Activated CD8-positive, alpha-beta memory T cell treated with anti-CD3 and anti-CD28 coated beads, Interleukin-2, amount 10 ng/mL, durations not matched to agents 7 days and 5 days (primary cell): ENCODE results near the gene TTC12. TPM values are rescaled to one million over a fixed set of nuclear protein-coding genes. Genes with fewer than 3 reads are reported as not detected.

ENCODE experiments used
- ATAC-seq: fragments of 150-1000 bp; cut with Tn5 transposase; one replicate; pipeline ENCODE4 v1.10.0; 2021; ENCODE audit warnings: moderate library complexity
- CTCF ChIA-PET: fragments of 350-600 bp; sonication (Branson Sonifier 250); formaldehyde crosslinking; loops from one replicate; lab custom pipeline; 2021; ENCODE audit warnings: antibody characterized with exemption; lab: Charles Lee
- DNase-seq: peaks from one replicate; pipeline ENCODE4 v3.0.0-alpha.2; 2020
- H3K27ac Mint-ChIP-seq: one replicate; pipeline ENCODE4 v1.8.0; 2021; ENCODE audit warnings: mild to moderate bottlenecking, mixed read lengths
- H3K27me3 Mint-ChIP-seq: one replicate; pipeline ENCODE4 v1.8.0; 2021; ENCODE audit warnings: mixed read lengths
- H3K36me3 Mint-ChIP-seq: one replicate; pipeline ENCODE4 v1.8.0; 2021; ENCODE audit warnings: mild to moderate bottlenecking, mixed read lengths
- H3K4me1 Mint-ChIP-seq: one replicate; pipeline ENCODE4 v1.8.0; 2021; ENCODE audit warnings: mixed read lengths
- H3K4me3 Mint-ChIP-seq: one replicate; pipeline ENCODE4 v1.8.0; 2021; ENCODE audit warnings: mild to moderate bottlenecking, moderate library complexity, mixed read lengths
- H3K9me3 Mint-ChIP-seq: one replicate; pipeline ENCODE4 v1.8.0; 2022; ENCODE audit warnings: low read depth, mixed read lengths
- total RNA-seq, 2 experiments: library from RNA; stranded (reverse); gene quantifications; one replicate each; pipeline ENCODE4 v1.2.3, GENCODE V29; 2021

TTC12 gene
- total RNA-seq, 2 experiments from 2014 or later, result 10.4 to 15.9 TPM

DNA sequence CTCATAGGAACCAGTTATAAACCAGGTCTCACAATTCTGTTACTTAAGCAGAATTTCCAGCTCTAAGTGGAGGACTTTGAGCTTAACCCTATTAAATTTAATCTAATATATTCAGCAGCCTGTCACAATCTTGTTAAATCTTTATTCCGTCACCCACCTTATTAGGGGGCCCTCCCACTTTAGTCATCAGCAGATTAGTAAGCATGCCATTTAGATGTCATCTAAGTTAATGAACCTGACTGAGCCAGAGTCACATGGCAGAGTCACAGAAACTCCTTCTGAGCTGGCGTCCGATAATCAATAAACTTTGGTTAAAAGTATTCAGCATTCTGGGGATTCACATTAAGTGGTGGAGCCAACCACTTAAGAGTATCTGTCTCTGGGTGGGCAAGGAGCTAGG lies 35.1 kb downstream of the TTC12 start:
- peaks cover 14% of the 10 kb centered on the region for H3K36me3 Mint-ChIP-seq
- H3K27ac Mint-ChIP-seq, result no peak overlapping the region
- CTCF ChIA-PET, result no interaction called here
- DNase-seq (no peak), ATAC-seq (no peak)
- H3K4me1 Mint-ChIP-seq, result no peaks in the 10 kb centered on the region
- no peak overlapping the region for H3K4me3 Mint-ChIP-seq
- no peaks in the 10 kb centered on the region for H3K9me3 Mint-ChIP-seq
- no peaks in the 10 kb centered on the region for H3K27me3 Mint-ChIP-seq

DNA sequence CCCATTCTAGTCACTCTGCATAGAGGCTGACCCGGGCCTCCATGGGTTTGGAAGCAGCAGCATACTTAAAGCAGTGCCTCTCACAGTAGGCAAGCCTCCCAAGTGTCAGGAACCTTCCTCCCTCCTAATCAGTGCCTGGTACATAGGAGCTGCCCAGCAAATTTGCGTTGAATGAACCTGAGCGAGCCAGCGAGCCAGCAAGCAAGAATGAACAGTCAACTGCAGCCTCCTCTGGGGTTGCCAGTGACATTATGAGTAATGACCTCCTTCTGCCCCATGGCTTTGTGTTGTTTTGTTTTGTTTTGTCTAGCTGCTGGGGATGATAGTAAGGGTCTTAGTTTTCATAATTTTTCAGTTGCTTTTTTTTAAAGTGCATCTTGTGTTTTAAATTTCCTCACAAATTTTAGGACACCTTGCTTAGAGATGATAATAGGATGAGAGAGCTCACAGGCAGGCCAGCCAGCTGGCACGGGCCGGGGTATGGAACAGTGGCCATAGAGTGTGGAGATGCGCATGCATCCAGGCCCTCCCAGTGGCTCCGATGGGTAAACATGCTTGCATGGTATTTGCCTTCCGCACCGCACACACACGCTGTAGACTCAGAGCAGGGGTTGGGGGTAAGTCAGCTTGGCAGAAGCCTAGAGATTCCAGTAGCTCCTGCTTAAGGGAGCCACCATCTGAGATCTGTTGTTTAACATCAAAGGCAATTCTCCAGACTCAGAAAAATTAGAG lies 36.1 kb downstream of the TTC12 start:
- ATAC-seq, result no peak
- no peak overlapping the region for H3K4me3 Mint-ChIP-seq
- CTCF ChIA-PET, result no interaction called here
- no peak for DNase-seq
- H3K27ac Mint-ChIP-seq, result no peak overlapping the region
- H3K27me3 Mint-ChIP-seq, result no peaks in the 10 kb centered on the region
- H3K9me3 Mint-ChIP-seq, result peaks cover 5% of the 10 kb centered on the region
- no peaks in the 10 kb centered on the region for H3K4me1 Mint-ChIP-seq
- peaks cover 22% of the 10 kb centered on the region for H3K36me3 Mint-ChIP-seq

DNA sequence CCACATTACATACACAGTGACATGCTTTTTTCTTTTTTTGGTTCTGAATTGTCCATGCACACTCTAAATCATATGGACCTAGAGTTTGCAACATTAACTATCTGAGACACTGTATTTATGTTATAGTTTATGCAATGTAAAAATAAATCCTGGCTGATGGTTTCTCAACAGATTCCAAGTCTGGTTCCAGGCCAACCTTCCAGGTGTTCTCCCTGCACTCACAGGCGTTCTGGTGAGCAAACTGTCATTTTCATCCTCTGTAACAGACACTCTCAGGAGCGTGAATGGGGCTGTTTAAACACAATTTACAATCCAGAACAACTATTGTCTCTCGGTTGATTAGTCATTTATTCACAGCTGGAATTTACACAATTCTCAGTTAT lies 36.7 kb downstream of the TTC12 start:
- CTCF ChIA-PET, result no interaction called here
- Mint-ChIP-seq H3K4me1 (no peaks in the 10 kb centered on the region), H3K27ac (no peak overlapping the region), H3K9me3 (peaks cover 10% of the 10 kb centered on the region), H3K4me3 (no peak overlapping the region), H3K27me3 (no peaks in the 10 kb centered on the region), H3K36me3 (peaks cover 27% of the 10 kb centered on the region)
- DNase-seq, result no peak
- no peak for ATAC-seq

DNA sequence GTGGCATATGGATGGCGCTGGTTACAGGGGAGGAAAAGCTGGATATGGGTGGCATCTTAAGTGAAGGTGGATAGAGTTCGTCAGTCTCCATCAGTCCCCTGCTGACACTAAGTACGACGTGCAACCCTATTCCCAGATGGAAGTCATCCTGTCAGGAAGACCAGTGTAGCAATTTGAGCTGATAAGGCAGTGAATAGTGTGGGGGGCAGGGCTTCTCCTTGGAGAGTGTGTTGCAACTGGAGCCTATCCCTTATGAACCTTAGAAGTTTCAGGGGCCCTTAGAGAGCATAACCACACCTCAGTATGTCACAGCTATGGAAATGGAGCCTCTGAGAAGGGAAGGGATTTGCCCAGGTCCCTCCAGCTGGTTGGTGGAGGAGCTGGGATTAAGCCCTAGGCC lies 37.1 kb downstream of the TTC12 start:
- ATAC-seq (no peak), DNase-seq (no peak)
- Mint-ChIP-seq H3K4me3 (no peak overlapping the region), H3K4me1 (no peaks in the 10 kb centered on the region), H3K36me3 (peaks cover 32% of the 10 kb centered on the region), H3K9me3 (peaks cover 14% of the 10 kb centered on the region), H3K27ac (no peak overlapping the region), H3K27me3 (no peaks in the 10 kb centered on the region)
- CTCF ChIA-PET, result no interaction called here

DNA sequence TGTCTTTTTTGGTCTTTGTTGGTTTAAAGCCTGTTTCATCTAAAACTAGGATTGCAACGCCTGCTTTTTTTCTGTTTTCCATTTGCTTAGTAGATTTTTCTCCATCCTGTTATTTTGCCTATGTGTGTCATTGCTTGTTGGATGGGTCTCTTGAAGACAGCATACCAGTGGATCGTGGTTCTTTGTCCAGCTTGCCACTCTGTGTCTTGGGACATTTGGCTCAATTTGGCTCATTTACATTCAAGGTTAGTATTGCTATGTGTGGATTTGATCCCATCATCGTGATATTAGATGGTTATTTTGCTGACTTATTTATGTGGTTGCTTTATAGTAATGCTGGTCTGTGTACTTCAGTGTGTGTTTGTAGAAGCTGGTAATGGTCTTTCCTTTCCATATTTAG lies 41.8 kb downstream of the TTC12 start:
- CTCF ChIA-PET, result no interaction called here
- ATAC-seq (no peak), DNase-seq (no peak)
- Mint-ChIP-seq H3K27ac (no peak overlapping the region), H3K4me1 (no peaks in the 10 kb centered on the region), H3K4me3 (no peak overlapping the region), H3K36me3 (peaks cover 55% of the 10 kb centered on the region), H3K9me3 (peaks cover 20% of the 10 kb centered on the region), H3K27me3 (no peaks in the 10 kb centered on the region)

DNA sequence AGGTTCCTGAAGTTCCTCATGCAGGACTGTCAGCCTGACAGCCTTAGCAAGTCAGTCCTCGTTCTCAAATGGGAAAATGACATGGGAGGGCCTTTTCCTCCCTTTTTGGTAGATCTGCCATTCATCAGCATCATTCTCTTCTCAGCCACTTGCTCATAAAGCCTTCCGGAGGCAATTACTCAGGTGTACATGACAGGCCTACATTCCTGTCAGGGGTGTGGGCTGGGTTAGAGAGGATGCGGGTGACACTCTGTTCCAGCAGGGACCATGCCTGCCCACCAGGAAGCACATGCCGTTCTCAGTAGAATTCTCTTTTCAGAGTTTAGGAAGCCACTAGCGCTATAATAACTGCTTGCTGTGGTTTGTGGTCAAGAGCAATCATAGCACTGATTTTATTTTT lies 49.0 kb downstream of the TTC12 start:
- Mint-ChIP-seq H3K4me3 (no peak overlapping the region), H3K9me3 (no peaks in the 10 kb centered on the region), H3K4me1 (peaks cover 20% of the 10 kb centered on the region), H3K27me3 (no peaks in the 10 kb centered on the region), H3K36me3 (peaks cover 9% of the 10 kb centered on the region), H3K27ac (no peak overlapping the region)
- CTCF ChIA-PET, result no interaction called here
- DNase-seq (no peak), ATAC-seq (no peak)

DNA sequence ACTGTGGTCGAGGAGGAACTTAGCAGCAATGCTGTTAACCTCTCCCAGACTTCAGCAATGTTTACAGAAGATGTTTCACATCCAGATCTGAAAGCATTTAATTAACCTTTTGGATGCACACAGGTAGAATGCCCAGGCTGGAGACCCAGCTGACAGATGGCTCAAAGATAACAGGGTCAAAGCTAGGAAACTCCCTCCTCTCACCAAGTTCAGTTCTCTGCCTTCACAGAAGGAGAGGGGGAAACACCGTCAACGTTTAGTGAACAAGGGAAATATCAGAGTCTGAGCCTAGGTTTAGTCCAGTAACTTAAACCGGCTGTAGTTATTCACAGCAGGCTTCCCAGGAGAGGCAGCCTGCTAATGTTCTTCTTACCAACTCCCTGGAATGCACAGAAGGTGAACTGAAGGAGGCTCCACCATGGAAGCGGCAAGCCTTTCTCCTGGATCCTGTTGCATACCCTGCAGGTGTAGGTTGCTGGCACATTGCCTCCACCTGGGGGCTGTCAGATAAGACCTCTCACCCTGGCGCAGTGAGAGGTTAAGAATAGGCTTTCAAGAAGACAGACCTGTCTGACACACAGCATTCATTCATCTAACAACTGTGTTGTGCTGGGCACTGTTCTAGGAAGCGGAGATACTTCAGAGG lies 49.7 kb downstream of the TTC12 start:
- no peak for DNase-seq
- H3K4me1 Mint-ChIP-seq, result peaks cover 20% of the 10 kb centered on the region
- CTCF ChIA-PET, result no interaction called here
- no peaks in the 10 kb centered on the region for H3K9me3 Mint-ChIP-seq
- ATAC-seq, result no peak
- peaks cover 4% of the 10 kb centered on the region for H3K36me3 Mint-ChIP-seq
- H3K4me3 Mint-ChIP-seq, result no peak overlapping the region
- no peaks in the 10 kb centered on the region for H3K27me3 Mint-ChIP-seq
- no peak overlapping the region for H3K27ac Mint-ChIP-seq

DNA sequence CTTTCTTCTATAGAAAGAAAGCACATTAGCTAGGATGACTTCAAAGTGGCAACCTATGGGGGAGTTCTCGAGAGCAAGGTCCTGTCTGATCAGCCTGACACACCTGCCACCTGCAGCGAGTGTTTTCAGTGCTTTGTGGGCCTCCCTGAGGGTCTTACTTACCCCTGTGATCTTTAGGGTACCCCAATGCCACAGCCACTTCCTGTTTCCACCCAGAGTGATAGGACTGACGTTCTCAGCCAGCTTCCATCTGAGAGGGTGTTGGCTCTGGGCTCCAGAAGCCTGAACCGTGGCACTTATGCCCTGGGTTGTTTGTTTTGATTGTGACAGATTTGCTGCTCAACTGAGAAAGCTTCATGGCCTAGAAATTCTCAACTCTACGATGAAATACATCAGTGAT lies 51.5 kb downstream of the TTC12 start:
- H3K4me3 Mint-ChIP-seq, result no peak overlapping the region
- DNase-seq (no peak), ATAC-seq (no peak)
- CTCF ChIA-PET, result interaction anchor here (1.0 kb wide), 1 partner anchor 408 kb away, joined by 3 read pairs; the partner anchor contains the start of gene ZW10
- no peaks in the 10 kb centered on the region for H3K36me3 Mint-ChIP-seq
- no peak overlapping the region for H3K27ac Mint-ChIP-seq
- H3K27me3 Mint-ChIP-seq, result no peaks in the 10 kb centered on the region
- peaks cover 20% of the 10 kb centered on the region for H3K4me1 Mint-ChIP-seq
- no peaks in the 10 kb centered on the region for H3K9me3 Mint-ChIP-seq

DNA sequence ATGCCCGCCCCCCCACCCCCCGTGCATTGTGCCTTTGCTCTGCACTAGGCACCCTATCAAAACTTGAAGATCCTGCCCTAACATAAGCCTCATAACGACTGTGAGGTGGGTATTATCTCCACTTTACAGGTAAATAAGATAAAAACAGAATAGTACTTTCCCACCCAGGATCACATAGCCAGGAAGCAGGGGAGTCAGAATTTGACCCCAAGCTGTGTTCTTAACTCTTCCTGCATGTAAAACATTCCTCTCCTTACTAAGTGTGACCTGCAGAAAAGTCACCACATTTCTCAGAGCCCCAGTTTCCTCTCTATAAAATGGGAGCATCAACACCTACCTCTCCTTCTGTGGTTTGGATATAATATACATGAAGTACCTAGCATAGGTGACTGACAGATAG lies 55.0 kb downstream of the TTC12 start:
- no peak overlapping the region for H3K27ac Mint-ChIP-seq
- ATAC-seq, result no peak
- H3K4me3 Mint-ChIP-seq, result no peak overlapping the region
- peaks cover 12% of the 10 kb centered on the region for H3K4me1 Mint-ChIP-seq
- H3K27me3 Mint-ChIP-seq, result no peaks in the 10 kb centered on the region
- H3K9me3 Mint-ChIP-seq, result no peaks in the 10 kb centered on the region
- CTCF ChIA-PET, result no interaction called here
- no peak for DNase-seq
- no peaks in the 10 kb centered on the region for H3K36me3 Mint-ChIP-seq

DNA sequence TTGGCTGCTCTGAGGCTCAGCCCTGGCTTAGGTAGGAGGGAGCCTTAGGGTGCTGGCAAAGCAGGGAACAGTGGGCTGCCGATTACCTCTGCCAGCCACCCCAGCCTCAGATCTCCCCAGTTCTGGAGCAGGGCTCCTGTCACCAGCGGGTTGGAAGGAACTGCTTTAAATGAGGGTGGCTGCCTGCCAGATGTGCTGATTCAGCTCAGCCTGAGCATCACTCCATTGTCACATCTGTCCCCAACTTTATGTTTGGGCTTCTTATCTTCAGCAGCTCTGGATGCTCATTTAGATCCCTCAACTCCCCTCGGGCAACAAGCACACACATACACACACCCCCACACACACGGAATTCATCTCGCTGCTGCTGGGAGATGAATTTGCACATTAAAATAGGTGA lies 56.3 kb downstream of the TTC12 start:
- Mint-ChIP-seq H3K36me3 (no peaks in the 10 kb centered on the region), H3K27ac (no peak overlapping the region), H3K4me3 (no peak overlapping the region), H3K27me3 (no peaks in the 10 kb centered on the region), H3K9me3 (no peaks in the 10 kb centered on the region), H3K4me1 (peaks cover 12% of the 10 kb centered on the region)
- DNase-seq, result no peak
- CTCF ChIA-PET, result no interaction called here
- ATAC-seq, result no peak

DNA sequence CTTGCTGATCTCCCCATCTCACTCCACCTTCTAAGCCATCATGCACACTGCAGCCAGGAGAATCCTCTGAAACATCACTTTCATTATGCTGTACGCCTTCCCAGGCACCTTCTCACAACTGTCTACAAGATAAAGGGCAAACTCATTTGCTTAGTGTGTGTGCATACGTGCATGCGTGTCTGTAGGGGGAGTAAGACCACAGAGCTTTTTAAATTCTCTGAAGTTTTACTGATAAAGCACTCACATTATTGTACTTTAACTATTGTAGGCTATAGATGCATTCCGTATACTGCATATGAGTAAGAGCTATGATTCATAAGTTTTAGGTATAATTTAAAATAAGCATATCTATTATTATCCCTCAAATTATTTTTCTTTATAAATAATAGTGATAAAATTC lies 57.9 kb downstream of the TTC12 start:
- Mint-ChIP-seq H3K36me3 (no peaks in the 10 kb centered on the region), H3K4me1 (no peaks in the 10 kb centered on the region), H3K4me3 (no peak overlapping the region), H3K27me3 (no peaks in the 10 kb centered on the region), H3K27ac (no peak overlapping the region), H3K9me3 (no peaks in the 10 kb centered on the region)
- DNase-seq (no peak), ATAC-seq (no peak)
- CTCF ChIA-PET, result no interaction called here

DNA sequence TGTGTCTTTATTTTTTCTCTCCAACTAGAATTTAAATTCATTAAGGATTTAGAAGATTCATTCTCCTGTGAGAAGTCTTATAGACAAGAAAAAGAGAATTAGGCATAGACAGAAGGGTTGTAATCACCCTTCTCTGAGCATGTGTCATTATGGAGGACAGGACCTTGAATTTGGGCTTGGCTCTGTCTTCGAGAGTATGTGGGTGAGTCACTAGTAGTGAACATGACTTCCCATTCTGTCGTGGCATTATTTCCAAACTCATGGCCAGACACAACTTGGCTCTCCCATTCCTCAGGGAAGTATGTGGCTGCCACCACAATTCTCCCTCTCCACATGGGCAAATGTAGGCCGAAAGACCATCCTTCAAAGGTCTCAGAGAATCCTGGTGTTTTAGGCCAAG lies 58.9 kb downstream of the TTC12 start:
- Mint-ChIP-seq H3K9me3 (no peaks in the 10 kb centered on the region), H3K27me3 (no peaks in the 10 kb centered on the region), H3K27ac (no peak overlapping the region), H3K36me3 (no peaks in the 10 kb centered on the region), H3K4me3 (no peak overlapping the region), H3K4me1 (no peaks in the 10 kb centered on the region)
- DNase-seq, result no peak
- no peak for ATAC-seq
- CTCF ChIA-PET, result no interaction called here

DNA sequence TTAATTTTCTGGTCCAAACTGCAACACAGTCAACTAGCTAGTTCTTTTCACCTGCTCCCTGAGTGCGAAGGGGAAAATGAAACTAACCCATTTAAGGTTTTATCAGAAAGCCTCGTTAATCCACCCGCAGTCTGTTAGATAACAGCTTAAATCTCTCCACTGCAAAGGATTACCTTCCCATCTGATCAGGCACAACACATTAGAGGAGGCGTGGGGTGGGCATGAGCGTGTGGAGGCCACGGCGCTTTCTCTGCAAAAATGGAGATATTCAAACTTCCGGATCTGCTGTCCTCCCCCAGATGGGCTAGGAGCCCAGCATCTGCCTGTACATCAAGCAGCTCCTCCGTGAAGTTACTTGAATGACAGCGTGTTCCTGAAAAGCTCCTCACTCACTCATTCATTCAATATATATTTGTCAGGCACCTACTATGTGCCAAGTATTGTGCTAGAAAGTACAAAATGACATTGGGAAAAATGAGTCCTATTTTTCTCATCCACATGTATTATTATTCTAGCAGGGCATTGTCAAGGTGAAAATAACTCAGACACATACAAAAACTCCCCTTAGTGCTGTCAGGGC lies 59.7 kb downstream of the TTC12 start:
- ATAC-seq, result no peak
- no peak overlapping the region for H3K27ac Mint-ChIP-seq
- no peak overlapping the region for H3K4me3 Mint-ChIP-seq
- H3K27me3 Mint-ChIP-seq, result no peaks in the 10 kb centered on the region
- no peak for DNase-seq
- H3K36me3 Mint-ChIP-seq, result no peaks in the 10 kb centered on the region
- CTCF ChIA-PET, result no interaction called here
- H3K9me3 Mint-ChIP-seq, result no peaks in the 10 kb centered on the region
- H3K4me1 Mint-ChIP-seq, result no peaks in the 10 kb centered on the region

DNA sequence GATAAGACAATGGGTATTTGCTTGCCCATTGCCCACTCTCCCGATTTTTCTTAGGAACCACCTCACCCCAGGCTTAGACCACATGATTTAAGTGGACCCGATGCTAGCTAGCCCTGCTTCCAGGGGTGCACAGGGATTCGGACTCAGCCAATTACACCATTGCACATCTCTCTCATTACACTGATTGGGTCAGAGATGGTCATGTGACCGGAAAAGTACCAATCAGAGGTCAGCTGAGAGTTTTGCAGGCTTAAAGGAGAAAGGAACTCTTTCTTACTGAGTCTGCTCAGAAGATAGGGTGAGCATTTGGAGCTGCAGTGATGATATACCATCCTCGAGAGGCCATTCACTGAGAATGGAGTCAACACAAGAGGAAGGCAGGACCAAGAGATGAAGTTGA lies 61.0 kb downstream of the TTC12 start:
- H3K27me3 Mint-ChIP-seq, result no peaks in the 10 kb centered on the region
- H3K9me3 Mint-ChIP-seq, result no peaks in the 10 kb centered on the region
- no peak for DNase-seq
- no peak overlapping the region for H3K27ac Mint-ChIP-seq
- no peaks in the 10 kb centered on the region for H3K36me3 Mint-ChIP-seq
- H3K4me1 Mint-ChIP-seq, result no peaks in the 10 kb centered on the region
- no peak overlapping the region for H3K4me3 Mint-ChIP-seq
- no peak for ATAC-seq
- CTCF ChIA-PET, result no interaction called here
